Measurements from ENCODE around the gene RB1.
"Not testable (repeated sequence)": the region's sequence is repeated elsewhere in the genome, so short reads cannot be mapped to it uniquely, and the experiment has no call there.

Gene RB1

GRCh38 chr13:48297131-48297786 is 6.3 kb upstream of the RB1 start:
- DNase-seq (ENCODE audit: low read depth, low spot score) = no peak

GRCh38 chr13:48299591-48299990 is 4.0 kb upstream of the RB1 start:
- DNase-seq (ENCODE audit: low read depth, low spot score) = no peak

DNA sequence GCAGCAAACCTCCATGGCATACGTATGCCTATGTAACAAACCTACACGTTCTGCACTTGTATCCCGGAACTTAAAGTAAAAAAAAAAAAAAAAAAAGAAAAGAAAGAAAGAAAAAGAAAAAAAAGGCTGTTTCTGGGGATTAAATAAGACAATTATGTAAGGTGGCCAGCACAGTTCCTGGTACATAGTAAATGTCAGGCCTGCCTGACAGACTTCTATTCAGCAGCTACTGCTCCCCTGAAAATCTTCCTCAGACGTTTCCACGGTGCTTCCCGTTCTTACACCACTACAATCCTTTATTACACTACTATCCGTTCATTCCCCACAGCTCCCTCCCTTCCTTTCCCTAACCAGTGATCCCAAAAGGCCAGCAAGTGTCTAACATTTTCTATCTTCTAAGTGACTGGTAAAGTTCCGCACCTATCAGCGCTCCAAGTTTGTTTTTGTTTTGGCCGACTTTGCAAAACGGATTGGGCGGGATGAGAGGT is 636 bp upstream of the RB1 start:
- no peak for DNase-seq (ENCODE audit: low read depth, low spot score)

DNA sequence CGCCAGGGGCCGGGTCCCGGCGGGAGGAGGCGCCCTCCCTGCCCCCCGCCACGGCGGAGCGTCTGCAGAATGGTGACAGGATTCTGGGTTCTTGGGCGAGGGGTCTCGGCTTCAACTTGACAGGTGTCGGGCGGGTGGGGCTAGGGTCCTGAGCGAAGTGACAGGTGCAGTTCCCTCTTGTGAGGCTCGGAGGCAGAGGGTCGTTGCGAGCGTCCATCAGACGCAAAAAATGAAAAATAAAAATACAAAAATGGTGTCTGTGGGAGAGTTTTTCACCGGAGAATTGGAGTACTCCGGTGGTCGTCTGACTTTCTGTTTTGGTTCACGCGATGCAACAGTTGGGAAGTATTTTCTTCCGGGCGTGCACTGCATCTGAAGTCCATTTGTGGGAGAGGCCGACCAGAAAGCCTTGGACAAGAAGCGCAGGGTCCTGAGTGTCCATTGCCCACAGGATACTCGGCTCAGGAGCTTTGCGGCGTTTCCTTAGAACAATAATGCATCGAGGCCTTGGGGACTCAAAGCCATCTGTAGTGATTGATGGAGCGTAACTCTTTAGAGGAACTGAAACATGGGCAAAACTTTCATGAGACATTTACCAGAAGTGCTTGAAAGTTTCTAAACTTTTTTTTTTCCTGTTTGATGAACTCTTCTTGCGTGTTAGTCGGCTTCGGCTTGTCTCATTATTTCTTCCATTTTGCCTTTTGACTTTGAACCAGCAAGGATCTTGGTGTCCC is 759 bp downstream of the RB1 start:
- DNase-seq (ENCODE audit: low read depth, low spot score) = no peak

DNA sequence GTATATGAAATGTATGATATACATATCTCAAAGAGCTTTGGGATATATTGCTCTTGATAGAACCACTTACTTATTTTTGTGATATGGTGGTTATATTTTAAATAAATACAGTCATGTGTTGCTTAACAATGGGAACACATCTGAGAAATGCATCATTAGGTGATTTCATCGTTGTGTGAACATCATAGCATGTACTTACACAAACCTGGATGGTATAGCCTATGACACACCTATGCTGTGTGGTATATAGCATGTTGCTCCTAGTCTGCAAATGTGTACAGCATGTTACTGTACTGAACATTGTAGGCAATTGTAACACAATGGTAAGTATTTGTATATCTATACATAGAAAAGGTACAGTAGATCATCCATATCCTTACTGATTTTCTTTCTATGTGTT is 7.7 kb downstream of the RB1 start:
- DNase-seq (ENCODE audit: low read depth, low spot score) = no peak

DNA sequence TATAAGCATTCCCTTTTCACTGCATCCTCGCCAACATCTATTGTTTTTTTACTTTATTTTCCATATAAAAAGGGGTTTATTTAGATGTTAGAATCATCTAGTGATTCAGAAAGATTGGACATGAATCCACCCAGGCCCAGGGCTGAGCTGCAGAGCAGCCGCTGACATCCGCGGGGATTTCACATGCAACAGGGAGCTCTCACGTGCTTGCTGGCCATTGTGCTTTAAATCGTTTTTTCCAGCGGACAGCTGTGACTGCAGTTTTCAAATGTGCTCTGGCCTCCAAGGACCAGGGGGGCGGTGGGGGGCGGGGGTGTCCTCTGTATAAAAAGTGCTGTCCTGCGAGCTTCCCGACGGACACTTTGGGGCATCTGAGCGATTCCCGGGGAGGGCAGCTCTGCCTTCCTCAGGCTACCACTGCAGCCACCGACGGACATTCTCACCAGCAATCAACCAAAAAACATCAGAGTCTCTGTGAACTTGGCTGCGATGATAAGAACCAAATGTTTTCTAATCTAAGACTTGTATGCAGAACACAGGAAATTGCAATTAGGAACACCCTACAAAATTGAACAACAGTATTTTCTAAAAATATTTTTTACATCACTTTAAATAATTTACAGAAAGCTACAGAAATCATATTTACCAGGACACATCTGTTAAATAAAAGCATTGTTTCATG is 12.6 kb downstream of the RB1 start:
- DNase-seq (ENCODE audit: low read depth, low spot score) = no peak

- DNase-seq (ENCODE audit: low read depth, low spot score) = no peak
Observed at GRCh38 chr13:48316826-48317510, 13.4 kb downstream of the RB1 start.

DNA sequence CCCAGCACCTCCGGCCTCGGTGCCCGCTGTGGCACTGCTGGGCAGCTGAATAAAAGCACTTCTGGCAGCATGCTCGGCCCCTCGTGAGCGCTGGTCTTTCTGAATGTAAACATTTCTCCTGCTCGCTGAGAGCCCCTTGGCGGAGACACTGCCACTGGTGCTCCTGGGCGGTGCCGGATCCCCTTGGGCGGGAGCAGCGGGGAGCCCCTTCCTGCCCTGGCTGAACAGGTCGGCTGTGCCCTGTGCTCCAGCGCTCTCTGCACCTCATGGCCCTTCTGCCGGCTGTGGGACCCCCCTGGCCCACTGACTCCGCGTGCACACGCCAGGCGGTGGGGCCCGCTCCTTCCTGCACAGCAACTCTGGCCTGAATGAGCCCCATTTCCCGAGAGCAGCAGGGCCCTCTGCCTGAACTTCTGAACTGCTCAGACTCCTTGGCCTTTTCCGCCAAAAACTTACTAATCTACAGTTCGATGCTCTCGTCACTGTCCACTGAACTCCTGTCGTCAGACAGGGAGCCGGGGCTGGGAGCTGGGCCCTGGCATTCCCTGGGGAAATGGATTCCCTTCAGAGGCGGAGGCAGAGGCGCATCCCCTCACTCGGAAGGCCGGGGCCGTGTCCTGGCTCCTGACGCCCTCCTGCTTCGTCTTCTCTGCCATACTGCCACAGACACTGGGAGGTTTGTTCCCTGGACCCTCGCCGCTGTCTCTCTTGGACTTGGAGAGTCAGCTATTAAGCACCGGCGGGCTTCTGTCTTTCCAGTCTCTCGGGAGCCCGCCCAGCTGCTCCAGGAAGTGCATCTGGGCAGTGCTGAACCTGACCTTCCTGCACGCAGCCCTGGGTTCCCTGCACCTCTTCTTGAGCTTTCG is 14.2 kb downstream of the RB1 start:
- no peak for DNase-seq (ENCODE audit: low read depth, low spot score)

DNA sequence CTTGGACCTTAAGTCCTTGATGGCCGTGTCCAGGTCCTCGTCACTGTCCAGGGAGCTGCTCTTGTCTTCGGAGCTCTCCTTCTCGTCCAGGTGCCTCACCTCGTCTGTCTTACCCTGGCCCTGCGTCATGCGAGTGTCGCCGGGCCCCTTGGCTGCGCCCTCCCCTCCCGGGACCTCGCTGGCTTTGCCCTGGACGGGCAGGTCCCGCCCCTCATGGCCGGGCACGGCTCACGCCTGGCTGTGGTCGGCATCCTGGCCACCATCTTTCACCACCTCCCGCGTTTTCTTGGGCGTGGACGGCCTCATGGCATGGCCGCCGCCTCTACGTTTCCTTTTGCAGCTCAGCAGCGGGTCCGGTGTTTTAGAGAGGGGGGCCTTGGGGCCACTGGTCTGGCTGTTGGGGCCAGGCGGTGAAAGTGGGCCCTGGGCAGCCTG is 14.8 kb downstream of the RB1 start:
- no peak for DNase-seq (ENCODE audit: low read depth, low spot score)

- no peak for DNase-seq (ENCODE audit: low read depth, low spot score)
Observed at GRCh38 chr13:48318821-48319511, 15.4 kb downstream of the RB1 start.

GRCh38 chr13:48319531-48320398 is 16.2 kb downstream of the RB1 start:
- DNase-seq (ENCODE audit: low read depth, low spot score) = no peak

DNA sequence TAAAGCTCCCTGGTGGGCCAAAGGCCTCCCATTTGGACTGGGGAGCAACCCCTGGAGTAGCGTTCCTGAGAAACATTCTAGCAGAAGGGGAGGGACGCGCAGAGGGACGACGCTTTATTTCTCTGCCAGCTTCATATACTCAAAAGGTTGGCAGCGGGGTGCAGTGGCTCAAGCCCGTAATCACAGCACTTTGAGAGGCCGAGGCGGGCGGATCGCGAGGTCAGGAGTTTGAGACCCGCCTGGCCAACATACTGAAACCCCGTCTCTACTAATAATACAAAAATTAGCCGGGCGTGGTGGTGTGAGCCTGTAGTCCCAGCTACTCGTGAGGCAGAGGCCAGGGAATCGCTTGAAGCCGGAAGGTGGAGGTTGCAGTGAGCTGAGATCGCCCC is 16.8 kb downstream of the RB1 start:
- DNase-seq (ENCODE audit: low read depth, low spot score) = no peak

GRCh38 chr13:48320891-48321510 is 17.4 kb downstream of the RB1 start:
- no peak for DNase-seq (ENCODE audit: low read depth, low spot score)

- DNase-seq (ENCODE audit: low read depth, low spot score) = no peak
Observed at GRCh38 chr13:48322294-48322693, 18.7 kb downstream of the RB1 start.

DNA sequence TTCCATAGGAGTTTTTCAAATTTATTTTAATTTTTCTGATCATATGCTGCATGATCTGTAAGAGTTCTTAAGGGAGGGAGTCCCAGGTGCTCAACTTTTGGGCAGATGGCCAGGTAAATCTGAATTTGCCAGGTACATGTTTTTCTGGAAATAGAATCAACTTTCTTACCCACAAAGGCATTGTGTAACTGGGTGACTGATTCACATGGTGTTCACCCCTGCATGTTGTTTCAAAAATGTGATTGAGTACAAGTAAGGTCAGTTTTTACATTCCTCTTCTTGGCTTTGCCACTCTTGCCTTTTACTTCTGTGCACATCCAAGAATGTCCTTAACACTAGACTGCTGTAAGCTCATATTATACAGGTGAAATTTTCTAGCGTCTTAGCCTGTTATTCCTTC is 30.4 kb downstream of the RB1 start:
- DNase-seq (ENCODE audit: low read depth, low spot score) = no peak

- DNase-seq (ENCODE audit: low read depth, low spot score) = peak; percentile 13
Observed at GRCh38 chr13:48334534-48335127, 31.1 kb downstream of the RB1 start.

GRCh38 chr13:48339198-48339597 is 35.6 kb downstream of the RB1 start:
- not testable (repeated sequence) for DNase-seq (ENCODE audit: low read depth, low spot score)

GRCh38 chr13:48344264-48344663 is 40.7 kb downstream of the RB1 start:
- DNase-seq (ENCODE audit: low read depth, low spot score) = no peak

DNA sequence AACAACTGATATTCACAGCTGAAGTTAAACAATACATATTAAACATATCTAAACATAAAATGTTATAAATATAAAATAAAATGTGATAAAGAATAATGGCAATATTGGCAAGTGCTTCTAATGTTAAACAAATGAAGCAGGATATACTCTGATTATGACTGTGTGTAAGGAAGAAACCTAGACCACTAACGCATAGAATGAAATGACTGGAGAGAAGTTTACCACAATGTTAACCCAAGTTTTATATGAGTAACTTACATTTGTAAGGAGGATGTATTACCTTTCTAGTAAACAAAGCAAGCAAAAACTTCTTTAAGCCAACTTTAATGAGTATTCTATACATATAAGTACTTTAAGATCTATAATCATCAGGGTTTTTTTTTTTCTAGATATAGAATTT is 43.0 kb downstream of the RB1 start:
- no peak for DNase-seq (ENCODE audit: low read depth, low spot score)

Data from smooth muscle cell of the brain vasculature (primary cell).